ENCODE measurements around the gene UBE2L5. TPM values are rescaled to one million over a fixed set of nuclear protein-coding genes. Genes with fewer than 3 reads are reported as not detected.

Gene UBE2L5
- not detected in 2 replicates for polyA plus RNA-seq (2014; cell fraction: cytosol; rRNA removed)
- not detected in 2 replicates for polyA plus RNA-seq (2014; cell fraction: nucleus; rRNA removed)

GRCh38 chr13:30422054-30422839 is at the start of gene UBE2L5:
UBE2L5 (plus strand) TSS chr13:30422493; CDS start chr13:30427991, 5,498 bp downstream.
- peak; percentile 61 for DNase-seq (ENCODE audit: low spot score)

- no peak for DNase-seq (ENCODE audit: low spot score)
Observed at GRCh38 chr13:30373727-30374126, 48.6 kb upstream of the UBE2L5 start.

GRCh38 chr13:30375265-30375835 is 46.9 kb upstream of the UBE2L5 start:
- DNase-seq (ENCODE audit: low spot score): no peak

- DNase-seq (ENCODE audit: low spot score): no peak
Observed at GRCh38 chr13:30376426-30377311, 45.6 kb upstream of the UBE2L5 start.

- no peak for DNase-seq (ENCODE audit: low spot score)
Observed at GRCh38 chr13:30377312-30377685, 45.0 kb upstream of the UBE2L5 start.

GRCh38 chr13:30378191-30378590 is 44.1 kb upstream of the UBE2L5 start:
- no peak for DNase-seq (ENCODE audit: low spot score)

GRCh38 chr13:30381049-30381448 is 41.2 kb upstream of the UBE2L5 start:
- DNase-seq (ENCODE audit: low spot score): no peak

- no peak for DNase-seq (ENCODE audit: low spot score)
Observed at GRCh38 chr13:30382836-30383525, 39.3 kb upstream of the UBE2L5 start.

- no peak for DNase-seq (ENCODE audit: low spot score)
Observed at GRCh38 chr13:30388406-30389283, 33.6 kb upstream of the UBE2L5 start.

GRCh38 chr13:30391956-30392680 is 30.2 kb upstream of the UBE2L5 start:
- DNase-seq (ENCODE audit: low spot score): no peak

GRCh38 chr13:30392681-30393045 is 29.6 kb upstream of the UBE2L5 start:
- no peak for DNase-seq (ENCODE audit: low spot score)

- no peak for DNase-seq (ENCODE audit: low spot score)
Observed at GRCh38 chr13:30394751-30395191, 27.5 kb upstream of the UBE2L5 start.

GRCh38 chr13:30395192-30396158 is 26.8 kb upstream of the UBE2L5 start:
- peak; percentile 64 for DNase-seq (ENCODE audit: low spot score)

GRCh38 chr13:30396434-30397075 is 25.7 kb upstream of the UBE2L5 start:
- no peak for DNase-seq (ENCODE audit: low spot score)

GRCh38 chr13:30398601-30399072 is 23.7 kb upstream of the UBE2L5 start:
- no peak for DNase-seq (ENCODE audit: low spot score)

GRCh38 chr13:30400376-30400775 is 21.9 kb upstream of the UBE2L5 start:
- DNase-seq (ENCODE audit: low spot score): no peak

GRCh38 chr13:30401347-30401746 is 20.9 kb upstream of the UBE2L5 start:
- DNase-seq (ENCODE audit: low spot score): no peak

GRCh38 chr13:30403456-30403855 is 18.8 kb upstream of the UBE2L5 start:
- DNase-seq (ENCODE audit: low spot score): no peak

Data from SK-N-DZ (cell line).